IMR-90 (cell line): ENCODE measurements around the gene PAK4. TPM values are rescaled to one million over a fixed set of nuclear protein-coding genes. Genes with fewer than 3 reads are reported as not detected.

Source experiments
- ATAC-seq: fragments of 200-7000 bp; cut with Tn5 transposase; 2 replicates; pipeline ENCODE4 v1.9.1; 2020; ENCODE audit warnings: low read depth, mild to moderate bottlenecking, moderate library complexity
- BruUV-seq: library from RNA; stranded (reverse); fragments of 400-500 nt; replicated peaks from 2 replicates; lab custom pipeline; 2021; lab: Mats Ljungman, UMichigan
- CTCF ChIA-PET: fragments of 300-600 bp; formaldehyde crosslinking; extraction: SDS; loops from one replicate; lab custom pipeline; 2021; ENCODE audit warnings: antibody characterized with exemption; lab: Yijun Ruan, JAX
- POLR2A ChIA-PET: fragments of 300-600 bp; sonication (Branson Sonifier 250); formaldehyde crosslinking; loops from one replicate; lab custom pipeline; 2022; ENCODE audit warnings: antibody characterized with exemption; ENCODE audit not compliant: unreplicated experiment; lab: Charles Lee
- DNase-seq: peaks from one replicate; pipeline ENCODE4 v3.0.0; 2013
- H2AFZ ChIP-seq: replicated peaks from 2 replicates; pipeline ENCODE3; 2013; ENCODE audit warnings: low read length, mild to moderate bottlenecking; ENCODE audit not compliant: poor library complexity
- H2AK5ac ChIP-seq: 2 replicates; pipeline ENCODE4 v1.6.1; 2013; ENCODE audit warnings: low read depth, low read length, inconsistent platforms
- H2AK9ac ChIP-seq: replicated peaks from 2 replicates; pipeline ENCODE3; 2013; ENCODE audit warnings: mild to moderate bottlenecking, low read depth, low read length, moderate library complexity; ENCODE audit not compliant: poor library complexity
- H2BK120ac ChIP-seq: 2 replicates; pipeline ENCODE4 v1.6.1; 2013; ENCODE audit warnings: low read depth, low read length, inconsistent platforms
- H2BK15ac ChIP-seq: 3 replicates; pipeline ENCODE4 v1.6.1; 2013; ENCODE audit warnings: low read depth, low read length, inconsistent platforms
- H2BK20ac ChIP-seq: 2 replicates; pipeline ENCODE4 v1.6.1; 2013; ENCODE audit warnings: low read depth, mild to moderate bottlenecking, inconsistent platforms, low read length, moderate library complexity
- H2BK5ac ChIP-seq: 2 replicates; pipeline ENCODE4 v1.6.1; 2013; ENCODE audit warnings: mild to moderate bottlenecking, low read depth, low read length, inconsistent platforms; ENCODE audit not compliant: poor library complexity, severe bottlenecking
- H3K14ac ChIP-seq: replicated peaks from 2 replicates; pipeline ENCODE4 v1.6.1; 2013; ENCODE audit warnings: low read depth, low read length, inconsistent platforms
- H3K18ac ChIP-seq: 2 replicates; pipeline ENCODE4 v1.6.1; 2013; ENCODE audit warnings: low read depth, low read length, control low read depth
- H3K23ac ChIP-seq: 2 replicates; pipeline ENCODE4 v1.6.1; 2013; ENCODE audit warnings: low read depth, low read length, inconsistent platforms
- H3K27ac ChIP-seq: 2 replicates; pipeline ENCODE4 v1.5.1; 2013; ENCODE audit warnings: mild to moderate bottlenecking, control low read depth, low read length; ENCODE audit not compliant: insufficient read depth
- H3K27me3 ChIP-seq: 2 replicates; pipeline ENCODE4 v1.6.1; 2013; ENCODE audit warnings: low read length; ENCODE audit not compliant: control insufficient read depth, insufficient read depth
- H3K36me3 ChIP-seq: 2 replicates; pipeline ENCODE4 v1.6.1; 2013; ENCODE audit warnings: low read length, mixed read lengths; ENCODE audit not compliant: control insufficient read depth, insufficient read depth
- H3K4ac ChIP-seq: 2 replicates; pipeline ENCODE4 v1.6.1; 2013; ENCODE audit warnings: low read depth, low read length, inconsistent platforms
- H3K4me1 ChIP-seq: 2 replicates; pipeline ENCODE4 v1.6.1; 2013; ENCODE audit warnings: low read length, mixed read lengths; ENCODE audit not compliant: control insufficient read depth, insufficient read depth
- H3K4me2 ChIP-seq: 2 replicates; pipeline ENCODE4 v1.6.1; 2013; ENCODE audit warnings: low read depth, mild to moderate bottlenecking, control low read depth, low read length, moderate library complexity
- H3K4me3 ChIP-seq: 2 replicates; pipeline ENCODE4 v1.5.1; 2013; ENCODE audit warnings: low read depth, mild to moderate bottlenecking, control low read depth, low read length, moderate library complexity; ENCODE audit not compliant: insufficient read depth
- H3K56ac ChIP-seq: 2 replicates; pipeline ENCODE4 v1.6.1; 2013; ENCODE audit warnings: low read length, inconsistent platforms; ENCODE audit not compliant: insufficient read depth; ENCODE audit errors: extremely low read depth
- H3K79me1 ChIP-seq, 2 experiments: 2 replicates each; pipeline ENCODE4 v1.6.1; 2013; ENCODE audit warnings: low read length in 2 of 2, inconsistent platforms in 1 of 2, low read depth in 1 of 2
- H3K9ac ChIP-seq: 2 replicates; pipeline ENCODE4 v1.6.1; 2013; ENCODE audit warnings: low read depth, low read length, control low read depth
- H3K9me1 ChIP-seq: 2 replicates; pipeline ENCODE4 v1.6.1; 2013; ENCODE audit warnings: low read length, inconsistent platforms; ENCODE audit not compliant: insufficient read depth
- H3K9me3 ChIP-seq: 2 replicates; pipeline ENCODE4 v1.6.1; 2013; ENCODE audit warnings: low read length; ENCODE audit not compliant: control insufficient read depth, insufficient read depth
- H4K20me1 ChIP-seq: 2 replicates; pipeline ENCODE4 v1.6.1; 2013; ENCODE audit warnings: low read length, inconsistent platforms; ENCODE audit not compliant: insufficient read depth
- H4K5ac ChIP-seq: 2 replicates; pipeline ENCODE4 v1.6.1; 2013; ENCODE audit warnings: mild to moderate bottlenecking, low read depth, low read length, control low read depth
- H4K8ac ChIP-seq, 2 experiments: 2 replicates each; pipeline ENCODE4 v1.6.1; 2013; ENCODE audit warnings: low read depth in 2 of 2, low read length in 2 of 2, control low read depth in 1 of 2, inconsistent platforms in 1 of 2
- H4K91ac ChIP-seq: 2 replicates; pipeline ENCODE4 v1.6.1; 2013; ENCODE audit warnings: low read depth, low read length, inconsistent platforms; ENCODE audit not compliant: insufficient read depth
- CHD1 ChIP-seq: IDR thresholded peaks from 2 replicates; pipeline ENCODE4 v1.6.1; 2012; ENCODE audit warnings: low read depth, low read length, improper control_type of control experiment
- CTCF ChIP-seq: conservative IDR thresholded peaks from 2 replicates; pipeline ENCODE4 v1.5.1; 2012; ENCODE audit warnings: mild to moderate bottlenecking, low read depth, low read length, improper control_type of control experiment
- MAZ ChIP-seq: IDR thresholded peaks from 2 replicates; pipeline ENCODE4 v1.6.1; 2012; ENCODE audit warnings: low read depth, mild to moderate bottlenecking, low read length, improper control_type of control experiment, moderate library complexity, borderline replicate concordance
- NFE2L2 ChIP-seq: fragments of 150-350 bp; IDR thresholded peaks from 2 replicates; pipeline ENCODE4 v1.6.1; 2016; ENCODE audit warnings: low read depth, mild to moderate bottlenecking, low read length
- RAD21 ChIP-seq: IDR thresholded peaks from 2 replicates; pipeline ENCODE4 v1.6.1; 2012; ENCODE audit warnings: low read length, improper control_type of control experiment
- SMC3 ChIP-seq: fragments of 150-350 bp; IDR thresholded peaks from 2 replicates; pipeline ENCODE4 v1.6.1; 2016; ENCODE audit warnings: low read depth, mild to moderate bottlenecking, antibody characterized with exemption, low read length, moderate library complexity
- WGBS, 2 experiments: methylation state at CpG; one replicate each; pipeline versions ENCODE4 v1.1.5 to v1.1.7; 2013; ENCODE audit warnings: missing lambda C conversion rate in 2 of 2; ENCODE audit not compliant: insufficient read length in 1 of 2; ENCODE audit errors: extremely low coverage in 2 of 2; 5-methylcytosine and 5-hydroxymethylcytosine counted together
- dilution Hi-C: fragments of 300-500 bp; cut with HindIII; formaldehyde crosslinking; loops from one replicate; pipeline ENCODE4 v1.14.3; 2018; ENCODE audit warnings: low sequenced_read_pairs; ENCODE audit not compliant: unreplicated experiment
- in situ Hi-C: fragments of 300-500 bp; cut with MboI; formaldehyde crosslinking; loops from 3 replicates; pipeline ENCODE4 v1.14.3; 2019; ENCODE audit warnings: low sequenced_read_pairs, inconsistent platforms, mixed read lengths
- intact Hi-C: fragments of 100-400 bp; cut with micrococcal nuclease; formaldehyde crosslinking; loops from 2 replicates; pipeline ENCODE4 v1.10.0; 2022
- polyA plus RNA-seq, 3 experiments: library from polyadenylated mRNA; depleted of rRNA; stranded (reverse); fragments of >200 nt; gene quantifications; 2 replicates each; pipeline ENCODE4 v1.2.3, GENCODE V29; 2012; ENCODE audit warnings: low replicate concordance in 1 of 3
- total RNA-seq: library from RNA; depleted of rRNA; stranded (reverse); fragments of >200 nt; gene quantifications from 2 replicates; pipeline ENCODE4 v1.2.3, GENCODE V29; 2012

PAK4 gene
- total and polyA plus RNA-seq, 2 of the 4 experiments (the other 2 are of a cell fraction), result 2.0 to 27.2 TPM

- no TSS peak for BruUV-seq
- Histone ChIP-seq H3K4me1 (peaks cover 11% of the 10 kb centered on the region; the same call in 1 of the 2 replicates), H4K91ac (no peak overlapping the region; the same call in 1 of the 2 replicates), H3K23ac (peak overlapping the region; percentile 67; the same call in 1 of the 2 replicates), H2AK9ac (peak overlapping the region; percentile 55), H2BK15ac (no peak overlapping the region), H3K56ac (no peak overlapping the region), H3K9me3 (no peaks in the 10 kb centered on the region), H2BK120ac (no peak overlapping the region), H3K18ac (no peak overlapping the region), H3K4ac (0 out of 2 replicates have a peak overlapping the region, but pooled peaks have one; percentile 4), H4K5ac (no peak overlapping the region), H3K4me3 (no peak overlapping the region), H4K8ac (peak overlapping the region in 1 of 2 experiments; percentile 41; a peak in 1 of 4 replicates), H2BK20ac (no peak overlapping the region), H2AFZ (peak overlapping the region; percentile 37), H3K27me3 (no peaks in the 10 kb centered on the region), H3K4me2 (peak overlapping the region; percentile 11; the same call in 1 of the 2 replicates), H2BK5ac (no peak overlapping the region), H2AK5ac (no peak overlapping the region), H3K9me1 (peaks cover 11% of the 10 kb centered on the region; the same call in 1 of the 2 replicates), H3K79me1 (peaks cover 41 to 84% of the 10 kb centered on the region in 2 experiments), H3K27ac (no peak overlapping the region), H3K36me3 (no peaks in the 10 kb centered on the region), H4K20me1 (peaks cover 64% of the 10 kb centered on the region), H3K9ac (no peak overlapping the region), H3K14ac (0 out of 2 replicates have a peak overlapping the region, but pooled peaks have one; percentile 19)
- TF ChIP-seq CHD1, result no peak
- TF ChIP-seq MAZ, result no peak
- no peak for TF ChIP-seq CTCF
- TF ChIP-seq SMC3, result no peak
- no peak for TF ChIP-seq RAD21
- TF ChIP-seq NFE2L2, result no peak
- DNase-seq, result no peak
- 53% methylated on average over 3 of the region's 8 CpGs; no CpG with 5 or more reads in 1 of the 2 experiments for WGBS, 2 experiments
- dilution Hi-C loops, result no loop called here
- POLR2A ChIA-PET, result interaction anchor here (0.6 kb wide), 1 partner anchor 90 kb away, joined by 3 read pairs; no protein-coding TSS in a partner anchor
- CTCF ChIA-PET, result interaction anchor here (0.6 kb wide), 1 partner anchor 1001 kb away, joined by 7 read pairs; no protein-coding TSS in a partner anchor
- in situ Hi-C loops, result no loop called here
- intact Hi-C loops, result no loop called here
- peak; percentile 54 for ATAC-seq
These were observed 13.8 kb downstream of the PAK4 start for GRCh38 chr19:39139305-39139874.
